ENCODE measurements around the gene SPO11. TPM values are rescaled to one million over a fixed set of nuclear protein-coding genes. Genes with fewer than 3 reads are reported as not detected.
"Not testable (repeated sequence)": the region's sequence is repeated elsewhere in the genome, so short reads cannot be mapped to it uniquely, and the experiment has no call there.

Gene SPO11
- total RNA-seq, 4 donors from 2014 or later, result not detected

DNA sequence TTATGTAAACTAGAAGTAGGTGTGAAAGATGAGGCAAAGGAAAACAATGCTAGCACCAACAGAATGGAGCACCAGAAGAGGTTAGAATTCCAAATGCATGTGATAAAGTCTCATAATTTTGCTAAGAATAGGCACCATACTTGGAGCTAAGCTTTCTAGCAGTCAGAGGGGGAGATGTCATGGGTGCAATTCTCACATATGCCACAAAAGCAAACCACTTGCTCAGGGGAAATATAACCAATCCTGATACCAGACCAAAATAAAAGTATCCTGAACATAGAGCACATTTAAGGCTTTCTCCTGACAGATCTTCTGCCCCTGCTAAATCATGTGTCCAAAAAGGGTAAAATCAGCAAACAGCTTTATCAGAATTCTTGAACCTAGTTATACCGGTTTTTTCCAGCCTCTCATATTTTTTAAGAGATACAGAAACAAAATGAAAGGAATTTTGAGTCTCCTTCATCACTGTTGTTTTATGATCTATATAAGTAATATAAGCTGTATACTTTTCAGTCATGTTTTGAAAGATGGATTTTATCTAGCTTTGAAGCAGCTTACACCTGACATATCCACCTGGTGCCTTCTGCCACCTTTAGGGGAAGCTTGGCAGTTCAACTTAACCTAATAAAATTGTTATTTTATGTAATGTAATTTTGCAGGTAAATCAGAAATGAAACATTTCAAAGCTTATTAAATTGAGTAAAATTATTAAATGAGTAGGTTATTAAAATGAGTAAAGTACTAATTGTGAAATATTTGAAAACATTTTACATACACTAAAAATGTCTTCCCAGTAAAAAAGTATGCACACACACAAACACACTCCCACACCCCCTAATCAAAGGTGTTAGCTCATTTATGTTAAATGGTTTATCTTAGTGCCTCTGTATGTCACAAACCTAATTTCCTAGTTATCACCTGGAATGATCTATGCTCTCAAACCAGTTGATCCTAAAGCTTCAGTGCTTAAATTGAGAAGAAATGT is 2.8 kb downstream of the SPO11 start:
- peaks cover 0 to 13% of the 10 kb centered on the region in 2 donors for H3K27me3 ChIP-seq
- DNase-seq (ENCODE audit: low spot score in 2 of 2), result no peak
- WGBS, 2 donors, result 60 to 72% methylated on average over 1 of the region's 1 CpG
- TF ChIP-seq POLR2A (IDR thresholded peaks at IDR 0.05) (no peak), EP300 (IDR thresholded peaks at IDR 0.05) (no peak)
- TF ChIP-seq, protein P1, sequence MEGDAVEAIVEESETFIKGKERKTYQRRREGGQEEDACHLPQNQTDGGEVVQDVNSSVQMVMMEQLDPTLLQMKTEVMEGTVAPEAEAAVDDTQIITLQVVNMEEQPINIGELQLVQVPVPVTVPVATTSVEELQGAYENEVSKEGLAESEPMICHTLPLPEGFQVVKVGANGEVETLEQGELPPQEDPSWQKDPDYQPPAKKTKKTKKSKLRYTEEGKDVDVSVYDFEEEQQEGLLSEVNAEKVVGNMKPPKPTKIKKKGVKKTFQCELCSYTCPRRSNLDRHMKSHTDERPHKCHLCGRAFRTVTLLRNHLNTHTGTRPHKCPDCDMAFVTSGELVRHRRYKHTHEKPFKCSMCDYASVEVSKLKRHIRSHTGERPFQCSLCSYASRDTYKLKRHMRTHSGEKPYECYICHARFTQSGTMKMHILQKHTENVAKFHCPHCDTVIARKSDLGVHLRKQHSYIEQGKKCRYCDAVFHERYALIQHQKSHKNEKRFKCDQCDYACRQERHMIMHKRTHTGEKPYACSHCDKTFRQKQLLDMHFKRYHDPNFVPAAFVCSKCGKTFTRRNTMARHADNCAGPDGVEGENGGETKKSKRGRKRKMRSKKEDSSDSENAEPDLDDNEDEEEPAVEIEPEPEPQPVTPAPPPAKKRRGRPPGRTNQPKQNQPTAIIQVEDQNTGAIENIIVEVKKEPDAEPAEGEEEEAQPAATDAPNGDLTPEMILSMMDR (IDR thresholded peaks at IDR 0.05), result no peak
- no peaks in the 10 kb centered on the region for H3K9me3 ChIP-seq
- H3K27ac ChIP-seq, result no peak overlapping the region
- no peak overlapping the region for H3K4me3 ChIP-seq
- H3K36me3 ChIP-seq, result no peaks in the 10 kb centered on the region
- H3K4me1 ChIP-seq, result no peaks in the 10 kb centered on the region

DNA sequence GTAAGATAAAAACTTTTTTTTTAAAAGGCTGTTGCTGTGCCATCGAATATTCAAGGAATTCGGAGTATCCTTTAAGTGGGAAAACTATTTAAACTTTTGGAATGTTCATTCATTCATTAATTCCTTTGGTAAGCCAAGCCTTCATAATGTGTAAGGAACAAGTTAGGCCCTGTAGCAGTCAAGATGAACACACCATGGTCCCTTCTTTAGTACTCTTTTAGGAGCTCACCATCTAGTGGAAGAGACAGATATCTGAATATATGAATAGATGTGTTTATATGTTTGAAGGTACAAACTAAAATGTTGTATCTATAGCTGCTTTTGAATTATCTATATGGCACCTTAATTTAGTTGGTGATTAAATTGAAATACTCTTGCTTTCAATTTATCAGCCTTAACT is 5.8 kb downstream of the SPO11 start:
- 46 to 50% methylated on average over 2 of the region's 2 CpGs for WGBS, 2 donors
- peaks cover 0 to 5% of the 10 kb centered on the region in 2 donors for H3K27me3 ChIP-seq
- no peaks in the 10 kb centered on the region for H3K9me3 ChIP-seq
- no peak overlapping the region for H3K4me3 ChIP-seq
- no peak for TF ChIP-seq EP300 (IDR thresholded peaks at IDR 0.05)
- TF ChIP-seq, protein P1 (IDR thresholded peaks at IDR 0.05), result peak in 4 of 5 experiments; percentile 15 to 58 (median 30)
- no peaks in the 10 kb centered on the region for H3K36me3 ChIP-seq
- no peak for DNase-seq (ENCODE audit: low spot score in 2 of 2)
- no peaks in the 10 kb centered on the region for H3K4me1 ChIP-seq
- peak overlapping the region in 1 of 4 donors; percentile 13 for H3K27ac ChIP-seq

DNA sequence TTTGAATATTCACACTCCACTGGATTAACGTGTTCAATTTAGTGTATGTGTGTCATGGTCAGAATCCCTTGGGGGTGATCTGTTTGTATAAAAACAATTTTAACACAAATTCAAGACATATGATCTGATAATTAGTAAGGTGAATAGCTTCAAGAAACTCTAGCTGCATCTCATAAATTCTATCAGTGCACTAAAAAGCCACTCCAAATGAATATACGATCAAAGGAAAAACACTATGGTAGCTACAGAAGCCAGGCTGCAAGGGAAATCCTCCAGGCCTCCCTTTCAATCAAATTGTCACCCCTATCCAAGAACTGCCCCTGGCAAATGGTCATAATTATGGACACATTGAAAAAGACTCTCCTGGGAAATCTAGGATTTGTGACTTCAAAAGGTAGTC is 12.1 kb downstream of the SPO11 start:
- no peak overlapping the region for H3K27ac ChIP-seq
- DNase-seq (ENCODE audit: low spot score in 2 of 2), result no peak
- TF ChIP-seq EP300 (IDR thresholded peaks at IDR 0.05), result no peak
- no peak for TF ChIP-seq POLR2A (IDR thresholded peaks at IDR 0.05)
- H3K4me3 ChIP-seq, result no peak overlapping the region
- H3K9me3 ChIP-seq, result no peaks in the 10 kb centered on the region
- 57 to 63% methylated on average over 2 of the region's 2 CpGs for WGBS, 2 donors
- no peaks in the 10 kb centered on the region for H3K36me3 ChIP-seq
- no peaks in the 10 kb centered on the region for H3K27me3 ChIP-seq
- no peaks in the 10 kb centered on the region for H3K4me1 ChIP-seq

DNA sequence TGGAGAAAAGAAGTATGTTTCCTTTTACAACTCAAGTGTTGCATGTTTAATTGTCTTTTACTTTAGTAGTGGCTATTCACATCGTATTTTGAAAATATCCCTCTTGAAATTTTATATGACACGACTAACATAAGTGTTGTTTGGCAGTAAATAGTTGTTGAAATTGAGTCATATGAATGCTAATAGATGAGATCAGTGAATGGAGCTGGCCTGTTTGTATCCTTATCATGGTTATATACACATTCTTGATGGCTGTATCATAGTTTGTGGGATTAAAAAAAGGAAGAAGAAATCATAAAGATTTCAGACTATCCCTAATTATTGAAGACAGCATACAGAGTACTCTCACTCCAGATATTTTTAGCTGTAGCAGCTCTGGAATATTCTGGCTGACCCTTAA is 13.2 kb downstream of the SPO11 start:
- no peaks in the 10 kb centered on the region for H3K27me3 ChIP-seq
- H3K9me3 ChIP-seq, result no peaks in the 10 kb centered on the region
- TF ChIP-seq EP300 (IDR thresholded peaks at IDR 0.05), result no peak
- no peak for DNase-seq (ENCODE audit: low spot score in 2 of 2)
- no peak overlapping the region for H3K27ac ChIP-seq
- H3K4me3 ChIP-seq, result no peak overlapping the region
- H3K36me3 ChIP-seq, result no peaks in the 10 kb centered on the region
- WGBS, 2 donors, result 33 to 56% methylated on average over 2 of the region's 2 CpGs
- no peaks in the 10 kb centered on the region for H3K4me1 ChIP-seq

DNA sequence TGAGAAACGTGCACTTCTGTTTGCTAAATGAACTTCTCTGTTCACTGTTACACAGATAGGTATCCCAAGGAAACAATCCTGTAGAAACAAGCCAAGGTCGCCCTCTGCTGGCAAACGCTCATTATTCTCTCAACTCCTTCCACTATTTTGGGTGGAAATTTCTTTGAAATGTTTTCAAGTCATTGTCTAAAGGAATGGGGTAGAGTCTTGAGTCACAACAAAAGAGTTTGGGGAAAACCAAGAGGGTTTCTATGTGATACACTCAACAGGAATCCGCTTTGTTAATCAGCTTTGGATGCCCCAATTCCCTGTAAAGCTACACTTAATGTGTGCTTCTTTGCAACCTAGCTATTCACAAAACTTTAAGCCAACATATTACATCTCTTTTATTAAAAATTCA is 16.9 kb downstream of the SPO11 start:
- no peak overlapping the region for H3K4me3 ChIP-seq

DNA sequence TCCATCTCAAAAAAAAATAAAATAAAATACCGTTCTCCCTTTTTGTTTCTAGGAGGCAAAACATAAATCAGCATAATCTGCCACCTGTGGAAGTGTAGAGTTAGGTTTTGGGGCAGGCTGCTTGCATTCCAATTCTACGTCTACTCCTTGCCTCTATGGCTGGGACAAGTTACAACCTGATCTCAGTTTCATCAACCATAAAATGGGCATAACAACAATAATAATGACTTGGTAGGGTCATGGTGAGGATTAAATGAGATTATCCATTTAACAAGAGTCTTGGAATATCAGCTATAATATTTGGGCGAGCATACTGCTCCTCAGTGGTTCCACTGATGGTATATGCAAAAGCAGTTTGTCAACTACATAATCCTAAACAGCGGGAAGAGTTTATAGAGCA is 17.8 kb downstream of the SPO11 start:
- Histone ChIP-seq H3K9me3 (no peaks in the 10 kb centered on the region), H3K27me3 (no peaks in the 10 kb centered on the region), H3K4me3 (no peak overlapping the region), H3K4me1 (peaks cover 0 to 9% (median 7%) of the 10 kb centered on the region in 4 donors), H3K27ac (no peak overlapping the region), H3K36me3 (no peaks in the 10 kb centered on the region)
- 77 to 78% methylated on average over 4 of the region's 4 CpGs for WGBS, 2 donors
- no peak for DNase-seq (ENCODE audit: low spot score in 2 of 2)
- TF ChIP-seq POLR2A (IDR thresholded peaks at IDR 0.05) (no peak), EP300 (IDR thresholded peaks at IDR 0.05) (no peak)
- TF ChIP-seq, protein P1 (IDR thresholded peaks at IDR 0.05), result no peak

More for the DNA sequence above, 16.9 kb downstream of the SPO11 start:
- no peak overlapping the region for H3K27ac ChIP-seq
- no peaks in the 10 kb centered on the region for H3K27me3 ChIP-seq
- H3K36me3 ChIP-seq, result no peaks in the 10 kb centered on the region
- TF ChIP-seq, protein P1 (IDR thresholded peaks at IDR 0.05), result peak; percentile 68 to 85 (median 78)
- TF ChIP-seq POLR2A (IDR thresholded peaks at IDR 0.05), result no peak
- peaks cover 0 to under 1% (median 0%) of the 10 kb centered on the region in 4 donors for H3K4me1 ChIP-seq
- no peaks in the 10 kb centered on the region for H3K9me3 ChIP-seq
- WGBS, 2 donors, result 2% methylated on average over 4 of the region's 4 CpGs
- peak; percentile 74 to 87 for DNase-seq (ENCODE audit: low spot score in 2 of 2)

DNA sequence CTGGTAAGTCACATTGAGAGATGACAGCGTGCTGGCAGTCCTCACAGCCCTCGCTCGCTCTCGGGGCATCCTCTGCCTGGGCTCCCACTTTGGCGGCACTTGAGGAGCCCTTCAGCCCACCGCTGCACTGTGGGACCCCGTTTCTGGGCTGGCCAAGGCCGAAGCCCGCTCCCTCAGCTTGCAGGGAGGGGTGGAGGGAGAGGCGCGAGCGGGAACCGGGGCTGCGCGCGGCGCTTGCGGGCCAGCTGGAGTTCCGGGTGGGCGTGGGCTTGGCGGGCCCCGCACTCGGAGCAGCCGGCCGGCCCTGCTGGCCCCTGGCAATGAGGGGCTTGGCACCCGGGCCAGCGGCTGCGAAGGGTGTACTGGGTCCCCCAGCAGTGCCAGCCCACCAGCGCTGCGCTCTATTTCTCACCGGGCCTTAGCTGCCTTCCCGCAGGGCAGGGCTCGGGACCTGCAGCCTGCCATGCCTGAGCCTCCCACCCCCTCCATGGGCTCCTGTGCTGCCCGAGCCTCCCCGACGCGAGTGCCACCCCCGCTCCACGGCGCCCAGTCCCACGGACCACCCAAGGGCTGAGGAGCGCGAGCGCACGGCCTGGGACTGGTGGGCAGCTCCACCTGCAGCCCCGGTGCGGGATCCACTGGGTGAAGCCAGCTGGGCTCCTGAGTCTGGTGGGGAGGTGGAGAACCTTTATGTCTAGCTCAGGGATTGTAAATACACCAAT is 18.8 kb downstream of the SPO11 start:
- WGBS, 2 donors, result 81 to 85% methylated on average over 17 to 35 of the region's 47 CpGs
- not testable (repeated sequence) for DNase-seq (ENCODE audit: low spot score in 2 of 2); H3K27ac ChIP-seq; H3K36me3 ChIP-seq; H3K9me3 ChIP-seq; H3K27me3 ChIP-seq; H3K4me3 ChIP-seq
- peaks cover 0 to 19% (median 8%) of the 10 kb centered on the region in 4 donors for H3K4me1 ChIP-seq

DNA sequence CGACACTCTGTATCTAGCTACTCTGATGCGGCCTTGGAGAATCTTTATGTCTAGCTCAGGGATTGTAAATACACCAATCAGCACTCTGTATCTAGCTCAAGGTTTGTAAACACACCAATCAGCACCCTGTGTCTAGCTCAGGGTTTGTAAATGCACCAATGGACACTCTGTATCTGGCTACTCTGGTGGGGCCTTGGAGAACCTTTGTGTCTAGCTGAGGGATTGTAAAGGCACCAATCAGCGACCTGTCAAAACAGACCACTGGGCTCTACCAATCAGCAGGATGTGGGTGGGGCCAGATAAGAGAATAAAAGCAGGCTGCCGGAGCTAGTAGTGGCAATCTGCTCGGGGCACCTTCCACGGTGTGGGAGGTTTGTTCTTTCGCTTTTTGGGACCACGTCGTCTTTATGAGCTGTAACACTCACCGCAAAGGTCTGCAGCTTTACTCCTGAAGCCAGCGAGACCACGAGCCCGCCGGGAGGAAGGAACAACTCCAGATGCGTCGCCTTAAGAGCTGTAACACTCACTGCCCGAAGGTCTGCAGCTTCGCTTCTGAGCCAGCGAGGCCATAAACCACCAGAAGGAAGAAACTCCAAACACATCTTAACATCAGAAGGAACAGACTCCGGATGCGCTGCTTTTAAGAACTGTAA is 19.4 kb downstream of the SPO11 start:
- WGBS, 2 donors, result 91 to 95% methylated on average over 19 to 21 of the region's 21 CpGs
- DNase-seq (ENCODE audit: low spot score in 2 of 2); H3K9me3 ChIP-seq; H3K4me3 ChIP-seq; H3K27me3 ChIP-seq; H3K27ac ChIP-seq: not testable (repeated sequence)
- Histone ChIP-seq H3K4me1 (peaks cover 0 to 19% (median 8%) of the 10 kb centered on the region in 4 donors), H3K36me3 (peaks cover 0 to 11% (median 0%) of the 10 kb centered on the region in 3 donors)

All from tibial nerve (tissue), 4 donors.